MM.1S (cell line): ENCODE results near the gene ZNF436.

Source experiments
- DNase-seq: peaks from one replicate; pipeline ENCODE4 v3.0.0-alpha.2; 2015
- H2AFZ ChIP-seq: fragments of 300-600 bp; sonication (generic); 2 replicates; pipeline ENCODE4 v1.6.0; 2016; ENCODE audit warnings: antibody characterized with exemption, low read length
- H3F3A ChIP-seq: fragments of 300-600 bp; sonication (generic); 2 replicates; pipeline ENCODE4 v1.6.1; 2016; ENCODE audit warnings: mild to moderate bottlenecking, antibody characterized with exemption, low read length, moderate library complexity, mixed read lengths; ENCODE audit not compliant: insufficient read depth
- H3K27ac ChIP-seq: fragments of 300-600 bp; sonication (generic); 2 replicates; pipeline ENCODE4 v1.5.1; 2016; ENCODE audit warnings: mild to moderate bottlenecking, low read length
- H3K27me3 ChIP-seq: fragments of 300-600 bp; sonication (generic); replicated peaks from 2 replicates; pipeline ENCODE4 v1.6.0; 2016; ENCODE audit warnings: low read length; ENCODE audit not compliant: insufficient read depth
- H3K36me3 ChIP-seq: fragments of 300-600 bp; sonication (generic); replicated peaks from 2 replicates; pipeline ENCODE4 v1.6.1; 2016; ENCODE audit warnings: mild to moderate bottlenecking, low read length, mixed read lengths; ENCODE audit not compliant: insufficient read depth
- H3K4me1 ChIP-seq: fragments of 300-600 bp; sonication (generic); 2 replicates; pipeline ENCODE4 v1.6.1; 2016; ENCODE audit warnings: low read length, mixed read lengths
- H3K4me2 ChIP-seq: fragments of 300-600 bp; sonication (generic); 2 replicates; pipeline ENCODE4 v1.6.0; 2016; ENCODE audit warnings: low read depth, low read length
- H3K4me3 ChIP-seq: fragments of 300-600 bp; sonication (generic); 2 replicates; pipeline ENCODE4 v1.5.1; 2016; ENCODE audit warnings: low read length, mixed read lengths
- H3K79me2 ChIP-seq: fragments of 300-600 bp; sonication (generic); 2 replicates; pipeline ENCODE4 v1.6.1; 2016; ENCODE audit warnings: mixed run types, low read length, mixed read lengths
- H3K9ac ChIP-seq: fragments of 300-600 bp; sonication (generic); 2 replicates; pipeline ENCODE4 v1.6.1; 2016; ENCODE audit warnings: low read length, mixed read lengths
- H3K9me2 ChIP-seq: fragments of 300-600 bp; sonication (generic); replicated peaks from 2 replicates; pipeline ENCODE4 v1.6.1; 2016; ENCODE audit warnings: mild to moderate bottlenecking, low read length, mixed read lengths; ENCODE audit not compliant: insufficient read depth
- H3K9me3 ChIP-seq: fragments of 300-600 bp; sonication (generic); replicated peaks from 2 replicates; pipeline ENCODE4 v1.6.1; 2016; ENCODE audit warnings: mild to moderate bottlenecking, low read length, mixed read lengths; ENCODE audit not compliant: insufficient read depth
- H4K20me1 ChIP-seq: fragments of 300-600 bp; sonication (generic); 2 replicates; pipeline ENCODE4 v1.6.1; 2016; ENCODE audit warnings: mild to moderate bottlenecking, low read length, moderate library complexity, mixed read lengths; ENCODE audit not compliant: insufficient read depth
- EZH2 ChIP-seq: fragments of 300-600 bp; sonication (generic); optimal IDR thresholded peaks from 2 replicates; pipeline ENCODE3; 2017; ENCODE audit warnings: low read depth, mild to moderate bottlenecking, antibody characterized with exemption, low read length, mixed read lengths
- EZH2phosphoT487 ChIP-seq: fragments of 300-600 bp; sonication (generic); IDR thresholded peaks from 2 replicates; pipeline ENCODE4 v1.6.1; 2018; ENCODE audit warnings: antibody characterized with exemption, low read length
- TF ChIP-seq, protein P1 (sequence below): fragments of 300-600 bp; sonication (generic); IDR thresholded peaks from 2 replicates; pipeline ENCODE4 v1.5.1; 2016; ENCODE audit warnings: antibody characterized with exemption, low read length, mixed read lengths

ZNF436 gene

GRCh38 chr1:23402286-23403037 is 32.8 kb upstream of the ZNF436 start:
- Histone ChIP-seq H3K4me3 (no peak overlapping the region), H3K4me1 (no peaks in the 10 kb centered on the region; the same call in 1 of the 2 replicates), H4K20me1 (no peaks in the 10 kb centered on the region), H3K36me3 (no peaks in the 10 kb centered on the region), H3K9me2 (no peaks in the 10 kb centered on the region), H3F3A (no peaks in the 10 kb centered on the region), H3K79me2 (no peaks in the 10 kb centered on the region), H3K9ac (no peak overlapping the region), H3K9me3 (no peaks in the 10 kb centered on the region), H3K4me2 (no peak overlapping the region), H3K27me3 (no peaks in the 10 kb centered on the region), H3K27ac (no peak overlapping the region), H2AFZ (no peak overlapping the region)
- TF ChIP-seq, protein P1, sequence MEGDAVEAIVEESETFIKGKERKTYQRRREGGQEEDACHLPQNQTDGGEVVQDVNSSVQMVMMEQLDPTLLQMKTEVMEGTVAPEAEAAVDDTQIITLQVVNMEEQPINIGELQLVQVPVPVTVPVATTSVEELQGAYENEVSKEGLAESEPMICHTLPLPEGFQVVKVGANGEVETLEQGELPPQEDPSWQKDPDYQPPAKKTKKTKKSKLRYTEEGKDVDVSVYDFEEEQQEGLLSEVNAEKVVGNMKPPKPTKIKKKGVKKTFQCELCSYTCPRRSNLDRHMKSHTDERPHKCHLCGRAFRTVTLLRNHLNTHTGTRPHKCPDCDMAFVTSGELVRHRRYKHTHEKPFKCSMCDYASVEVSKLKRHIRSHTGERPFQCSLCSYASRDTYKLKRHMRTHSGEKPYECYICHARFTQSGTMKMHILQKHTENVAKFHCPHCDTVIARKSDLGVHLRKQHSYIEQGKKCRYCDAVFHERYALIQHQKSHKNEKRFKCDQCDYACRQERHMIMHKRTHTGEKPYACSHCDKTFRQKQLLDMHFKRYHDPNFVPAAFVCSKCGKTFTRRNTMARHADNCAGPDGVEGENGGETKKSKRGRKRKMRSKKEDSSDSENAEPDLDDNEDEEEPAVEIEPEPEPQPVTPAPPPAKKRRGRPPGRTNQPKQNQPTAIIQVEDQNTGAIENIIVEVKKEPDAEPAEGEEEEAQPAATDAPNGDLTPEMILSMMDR = no peak
- TF ChIP-seq EZH2phosphoT487 (no peak), EZH2 (no peak)
- no peak for DNase-seq

GRCh38 chr1:23401313-23401712 is 31.7 kb upstream of the ZNF436 start:
- Histone ChIP-seq H3K9me3 (no peaks in the 10 kb centered on the region), H4K20me1 (no peaks in the 10 kb centered on the region), H3K4me3 (no peak overlapping the region), H3K9me2 (no peaks in the 10 kb centered on the region), H3K79me2 (no peaks in the 10 kb centered on the region), H3K27ac (no peak overlapping the region), H3K4me2 (no peak overlapping the region), H3K4me1 (no peaks in the 10 kb centered on the region; the same call in 1 of the 2 replicates), H3F3A (no peaks in the 10 kb centered on the region), H3K36me3 (no peaks in the 10 kb centered on the region), H3K27me3 (no peaks in the 10 kb centered on the region), H2AFZ (no peak overlapping the region), H3K9ac (no peak overlapping the region)
- no peak for DNase-seq
- no peak for TF ChIP-seq EZH2
- TF ChIP-seq, protein P1 = no peak
- TF ChIP-seq EZH2phosphoT487 = no peak

GRCh38 chr1:23400324-23401114 is 30.9 kb upstream of the ZNF436 start:
- H3K4me1 ChIP-seq = peaks cover 4% of the 10 kb centered on the region
- no peaks in the 10 kb centered on the region for H3K9me3 ChIP-seq
- DNase-seq = no peak
- H4K20me1 ChIP-seq = no peaks in the 10 kb centered on the region
- no peaks in the 10 kb centered on the region for H3K9me2 ChIP-seq
- H3K27ac ChIP-seq = no peak overlapping the region
- H3F3A ChIP-seq = no peaks in the 10 kb centered on the region
- TF ChIP-seq, protein P1 = no peak
- TF ChIP-seq EZH2phosphoT487 (no peak), EZH2 (no peak)
- H3K4me3 ChIP-seq = no peak overlapping the region
- no peak overlapping the region for H2AFZ ChIP-seq
- no peaks in the 10 kb centered on the region for H3K36me3 ChIP-seq
- no peak overlapping the region for H3K9ac ChIP-seq
- H3K27me3 ChIP-seq = no peaks in the 10 kb centered on the region
- H3K4me2 ChIP-seq = no peak overlapping the region
- no peaks in the 10 kb centered on the region for H3K79me2 ChIP-seq
